GM21576 (cell line): ENCODE measurements around the gene TYRO3.
"Not testable (repeated sequence)": the region's sequence is repeated elsewhere in the genome, so short reads cannot be mapped to it uniquely, and the experiment has no call there.

Source experiments
- ATAC-seq: cut with Tn5 transposase; IDR thresholded peaks from one replicate; pipeline ENCODE4 v1.9.1; 2021; ENCODE audit warnings: mild to moderate bottlenecking, moderate library complexity; ENCODE audit not compliant: unreplicated experiment

TYRO3 gene

GRCh38 chr15:41572866-41573265 is 13.9 kb downstream of the TYRO3 start:
- no peak for ATAC-seq

- ATAC-seq = no peak
These were observed 14.4 kb downstream of the TYRO3 start for GRCh38 chr15:41573396-41573795.

DNA sequence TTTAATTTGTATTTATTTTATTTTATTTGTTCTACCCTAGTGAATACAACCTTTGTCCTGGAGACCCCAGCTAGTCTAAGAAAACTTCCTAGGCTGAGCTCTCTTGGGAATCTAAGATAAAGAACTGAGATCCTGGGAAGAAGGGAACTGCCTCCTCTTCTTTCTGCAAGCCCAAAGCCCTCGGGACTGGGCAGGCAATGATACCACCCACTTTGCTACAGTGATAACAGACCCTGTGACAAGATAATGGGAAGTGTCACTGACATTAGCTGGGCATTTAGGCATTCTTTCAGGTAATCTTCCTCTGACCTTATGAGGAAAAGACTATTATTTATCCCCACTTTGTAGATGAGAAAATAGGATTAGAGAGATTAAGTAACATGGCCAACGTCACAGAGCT is 15.1 kb downstream of the TYRO3 start:
- ATAC-seq = no peak

GRCh38 chr15:41575282-41575681 is 16.3 kb downstream of the TYRO3 start:
- no peak for ATAC-seq

DNA sequence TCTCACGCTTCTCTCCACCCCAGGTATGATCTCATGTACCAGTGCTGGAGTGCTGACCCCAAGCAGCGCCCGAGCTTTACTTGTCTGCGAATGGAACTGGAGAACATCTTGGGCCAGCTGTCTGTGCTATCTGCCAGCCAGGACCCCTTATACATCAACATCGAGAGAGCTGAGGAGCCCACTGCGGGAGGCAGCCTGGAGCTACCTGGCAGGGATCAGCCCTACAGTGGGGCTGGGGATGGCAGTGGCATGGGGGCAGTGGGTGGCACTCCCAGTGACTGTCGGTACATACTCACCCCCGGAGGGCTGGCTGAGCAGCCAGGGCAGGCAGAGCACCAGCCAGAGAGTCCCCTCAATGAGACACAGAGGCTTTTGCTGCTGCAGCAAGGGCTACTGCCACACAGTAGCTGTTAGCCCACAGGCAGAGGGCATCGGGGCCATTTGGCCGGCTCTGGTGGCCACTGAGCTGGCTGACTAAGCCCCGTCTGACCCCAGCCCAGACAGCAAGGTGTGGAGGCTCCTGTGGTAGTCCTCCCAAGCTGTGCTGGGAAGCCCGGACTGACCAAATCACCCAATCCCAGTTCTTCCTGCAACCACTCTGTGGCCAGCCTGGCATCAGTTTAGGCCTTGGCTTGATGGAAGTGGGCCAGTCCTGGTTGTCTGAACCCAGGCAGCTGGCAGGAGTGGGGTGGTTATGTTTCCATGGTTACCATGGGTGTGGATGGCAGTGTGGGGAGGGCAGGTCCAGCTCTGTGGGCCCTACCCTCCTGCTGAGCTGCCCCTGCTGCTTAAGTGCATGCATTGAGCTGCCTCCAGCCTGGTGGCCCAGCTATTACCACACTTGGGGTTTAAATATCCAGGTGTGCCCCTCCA is 19.1 kb downstream of the TYRO3 start:
- no peak for ATAC-seq

GRCh38 chr15:41578736-41579383 is 19.8 kb downstream of the TYRO3 start:
- ATAC-seq = no peak

DNA sequence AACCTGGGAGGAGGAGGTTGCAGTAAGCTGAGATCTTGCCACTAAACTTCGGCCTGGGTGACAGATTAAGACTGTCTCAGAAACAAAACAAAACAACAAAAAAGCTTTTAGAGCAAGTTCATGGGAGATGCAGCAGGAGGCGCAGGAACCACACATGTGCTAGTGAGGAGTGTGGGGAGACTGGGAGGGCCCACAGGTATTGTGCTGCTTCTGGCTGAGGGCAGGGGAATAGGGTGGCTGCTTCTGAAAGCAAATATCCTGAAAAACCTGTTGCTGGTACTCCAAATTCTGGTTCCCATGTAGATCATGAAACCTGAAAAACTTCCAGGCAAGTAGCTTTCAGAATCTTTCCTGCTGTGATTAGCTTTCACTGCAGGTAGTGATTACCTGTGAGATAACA is 22.1 kb downstream of the TYRO3 start:
- ATAC-seq = no peak

DNA sequence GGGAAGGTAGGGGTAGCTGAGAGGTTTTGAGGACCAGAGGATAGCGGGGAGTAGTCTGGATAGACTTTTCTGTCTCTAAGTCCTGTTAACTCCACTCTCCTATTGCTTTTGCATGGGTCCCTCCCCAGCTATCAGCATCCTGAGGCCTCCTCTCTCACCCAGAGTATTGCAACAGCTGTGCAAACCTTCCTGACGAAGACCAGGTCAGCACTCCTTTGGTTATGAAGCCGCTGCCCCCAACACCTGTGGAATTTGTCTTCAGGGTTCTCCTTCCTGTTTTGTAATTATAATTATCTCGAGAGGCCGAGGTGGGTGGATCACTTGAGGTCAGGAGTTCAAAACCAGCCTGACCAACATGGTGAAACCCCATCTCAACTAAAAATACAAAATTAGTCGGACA is 24.8 kb downstream of the TYRO3 start:
- ATAC-seq = no peak

DNA sequence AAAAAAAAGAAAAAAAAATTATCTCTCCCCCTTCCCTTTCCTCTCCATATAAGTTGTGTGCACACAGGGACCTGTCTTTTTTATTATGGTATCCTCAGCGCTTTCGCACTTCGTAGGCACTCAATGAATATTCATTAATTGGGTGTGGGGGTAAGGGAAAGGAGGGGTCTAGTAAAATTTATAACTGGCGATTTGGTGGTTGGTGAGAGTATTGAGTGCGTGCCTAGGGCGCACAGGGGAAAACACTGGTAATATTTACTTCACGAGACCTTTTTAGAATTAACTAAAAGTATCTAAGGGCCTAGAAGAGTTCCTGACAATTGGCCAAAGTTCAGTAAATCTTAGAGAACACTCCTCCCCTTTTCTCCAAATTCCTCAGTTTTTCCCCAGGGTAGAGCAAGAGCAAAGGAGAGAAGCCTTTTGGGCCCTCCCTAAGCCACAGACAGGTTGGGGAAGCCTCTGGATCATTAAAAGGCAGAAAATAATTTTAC is 25.7 kb downstream of the TYRO3 start:
- no peak for ATAC-seq

GRCh38 chr15:41585127-41586047 is 26.4 kb downstream of the TYRO3 start:
- ATAC-seq = no peak

DNA sequence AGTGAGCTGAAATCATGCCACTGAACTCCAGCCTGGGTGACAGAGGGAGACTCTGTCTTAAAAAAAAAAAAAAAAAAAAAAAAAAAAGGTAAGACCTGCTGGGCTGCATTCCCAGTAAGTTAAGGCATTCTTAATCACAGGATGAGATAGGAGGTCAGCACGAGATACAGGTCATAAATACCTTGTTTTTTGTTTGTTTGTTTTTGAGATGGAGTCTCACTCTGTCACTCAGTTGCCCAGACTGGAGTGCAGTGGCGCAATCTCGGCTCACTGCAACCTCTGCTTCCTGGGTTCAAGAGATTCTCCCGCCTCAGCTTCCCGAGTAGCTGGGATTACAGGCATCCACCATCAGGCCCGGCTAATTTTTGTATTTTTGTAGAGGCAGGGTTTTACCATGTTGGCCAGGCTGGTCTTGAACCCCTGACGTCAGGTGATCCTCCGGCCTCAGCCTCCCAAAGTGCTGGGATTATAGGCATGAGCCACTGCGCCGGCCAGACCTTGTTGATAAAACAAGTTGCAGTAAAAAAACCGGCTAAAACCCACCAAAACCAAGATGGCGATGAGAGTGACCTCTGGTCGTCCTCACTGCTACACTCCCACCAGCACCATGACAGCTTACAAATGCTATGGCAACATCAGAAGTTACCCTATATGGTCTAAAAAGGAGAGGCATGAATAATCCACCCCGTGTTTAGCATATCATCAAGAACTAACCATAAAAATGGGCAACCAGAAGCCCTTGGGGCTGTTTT is 27.7 kb downstream of the TYRO3 start:
- not testable (repeated sequence) for ATAC-seq

DNA sequence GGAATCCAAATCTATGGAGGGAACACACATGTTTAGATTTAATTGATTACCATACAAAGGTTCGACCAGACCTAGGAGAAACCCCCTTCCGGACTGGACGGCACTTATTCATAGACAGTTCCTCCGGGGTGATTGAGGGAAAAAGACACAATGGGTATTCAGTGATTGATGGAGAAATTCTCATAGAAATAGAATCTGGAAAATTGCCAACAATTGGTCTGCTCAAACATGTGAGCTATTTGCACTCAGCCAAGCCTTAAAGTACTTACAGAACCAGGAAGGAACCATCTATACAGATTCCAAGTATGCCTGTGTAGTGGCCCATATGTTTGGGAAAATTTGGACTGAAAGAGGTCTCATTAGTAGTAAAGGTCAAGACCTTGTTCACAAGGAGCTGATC is 30.0 kb downstream of the TYRO3 start:
- ATAC-seq = not testable (repeated sequence)

DNA sequence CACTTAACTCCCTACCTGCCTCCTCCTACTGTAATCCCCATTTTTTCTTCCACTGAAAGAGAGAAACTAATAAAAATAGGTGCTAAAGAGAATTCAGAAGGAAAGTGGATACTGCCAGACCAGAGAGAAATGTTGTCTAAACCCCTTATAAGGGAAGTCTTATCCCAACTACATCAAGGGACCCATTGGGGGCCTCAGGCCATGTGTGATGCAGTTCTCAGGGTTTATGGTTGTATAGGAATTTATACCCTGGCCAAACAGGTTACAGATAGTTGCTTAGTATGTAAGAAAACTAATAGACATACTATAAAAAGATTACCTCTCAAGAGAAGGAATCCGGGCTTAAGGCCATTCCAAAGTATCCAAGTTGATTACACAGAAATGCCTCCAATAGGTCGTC is 30.6 kb downstream of the TYRO3 start:
- ATAC-seq = not testable (repeated sequence)

- ATAC-seq = not testable (repeated sequence)
These were observed 32.2 kb downstream of the TYRO3 start for GRCh38 chr15:41591217-41591616.

DNA sequence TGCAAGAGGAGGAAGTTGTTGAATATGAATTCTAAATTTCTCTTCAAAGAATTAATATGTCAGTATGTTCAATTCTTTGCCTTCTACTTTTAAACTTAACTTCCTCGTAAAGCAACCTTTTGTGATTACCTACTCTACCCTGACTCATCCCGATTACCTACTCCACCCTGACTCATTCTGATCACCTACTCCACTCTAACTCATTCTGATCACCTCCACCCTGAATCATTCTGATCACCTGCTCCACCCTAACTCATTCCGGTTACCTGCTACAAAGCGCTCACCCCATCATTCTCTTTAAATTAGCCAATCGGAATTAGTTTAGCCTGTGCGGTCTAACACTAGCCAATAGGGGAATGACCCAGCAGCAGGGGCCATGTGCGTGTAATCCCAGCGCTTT is 33.7 kb downstream of the TYRO3 start:
- not testable (repeated sequence) for ATAC-seq

GRCh38 chr15:41594801-41595746 is 36.1 kb downstream of the TYRO3 start:
- ATAC-seq = no peak

DNA sequence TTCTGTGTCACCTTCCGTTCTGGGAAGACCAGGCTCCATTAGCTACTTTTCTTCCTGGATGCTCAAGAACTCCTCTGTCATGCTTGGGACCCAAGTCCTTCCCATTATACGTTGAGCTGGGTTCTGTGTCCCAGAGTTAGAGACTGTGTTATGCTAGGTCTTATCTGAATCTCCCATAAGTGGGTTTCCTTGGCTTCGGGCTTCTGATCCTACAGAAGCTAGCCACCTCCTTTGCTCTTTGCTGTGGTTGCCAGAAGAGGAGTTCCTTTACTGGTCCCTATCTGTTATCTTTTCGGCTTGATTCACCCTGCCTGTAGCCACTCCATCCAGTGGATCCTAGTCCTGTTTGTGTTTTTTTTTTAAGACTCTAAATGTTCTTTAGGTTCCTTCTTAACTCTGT is 38.0 kb downstream of the TYRO3 start:
- ATAC-seq = no peak

DNA sequence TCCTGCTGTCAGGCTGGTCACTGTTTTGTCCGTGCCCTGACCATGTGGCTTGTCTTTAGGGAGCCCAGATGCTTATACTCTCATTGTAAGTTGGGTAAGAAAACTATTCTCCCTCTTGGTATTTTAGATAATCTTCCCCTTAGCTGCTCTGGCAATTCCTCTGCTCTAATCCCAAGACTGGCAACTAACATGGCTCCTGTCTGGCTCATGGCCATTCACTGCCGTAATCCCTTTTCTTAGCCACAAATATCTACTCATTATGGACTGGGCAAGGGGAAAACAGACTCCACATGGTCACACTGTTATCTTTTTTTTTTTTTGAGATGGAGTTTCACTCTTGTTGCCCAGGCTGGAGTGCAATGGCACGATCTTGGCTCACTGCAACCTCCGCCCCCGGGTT is 38.8 kb downstream of the TYRO3 start:
- no peak for ATAC-seq

DNA sequence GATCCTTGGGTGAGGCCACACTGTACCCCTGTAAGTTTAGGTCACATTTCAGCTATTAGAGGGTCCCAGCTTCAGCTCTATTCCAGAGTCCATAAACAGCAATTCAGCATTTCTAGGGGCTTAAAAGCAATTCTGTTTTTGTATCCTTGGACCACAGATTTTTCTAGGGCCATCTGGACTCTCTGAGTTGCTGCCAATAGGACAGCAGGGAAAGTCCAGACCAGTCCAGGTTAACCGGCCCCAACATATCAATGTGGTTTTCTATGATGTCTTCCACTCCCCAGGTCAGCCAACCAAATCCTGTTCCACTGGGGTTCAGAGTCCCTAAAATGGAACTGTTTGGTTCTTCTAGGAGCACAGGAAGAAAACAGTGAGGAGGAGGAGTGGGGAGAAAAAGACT is 40.0 kb downstream of the TYRO3 start:
- ATAC-seq = no peak
